GM21723 (cell line): ENCODE data around the gene PNPLA5.
"Not testable (repeated sequence)": the region's sequence is repeated elsewhere in the genome, so short reads cannot be mapped to it uniquely, and the experiment has no call there.

Experiments used
- ATAC-seq: cut with Tn5 transposase; IDR thresholded peaks from one replicate; pipeline ENCODE4 v1.9.1; 2021; ENCODE audit warnings: mild to moderate bottlenecking, moderate library complexity; ENCODE audit not compliant: unreplicated experiment

Gene PNPLA5, protein sequence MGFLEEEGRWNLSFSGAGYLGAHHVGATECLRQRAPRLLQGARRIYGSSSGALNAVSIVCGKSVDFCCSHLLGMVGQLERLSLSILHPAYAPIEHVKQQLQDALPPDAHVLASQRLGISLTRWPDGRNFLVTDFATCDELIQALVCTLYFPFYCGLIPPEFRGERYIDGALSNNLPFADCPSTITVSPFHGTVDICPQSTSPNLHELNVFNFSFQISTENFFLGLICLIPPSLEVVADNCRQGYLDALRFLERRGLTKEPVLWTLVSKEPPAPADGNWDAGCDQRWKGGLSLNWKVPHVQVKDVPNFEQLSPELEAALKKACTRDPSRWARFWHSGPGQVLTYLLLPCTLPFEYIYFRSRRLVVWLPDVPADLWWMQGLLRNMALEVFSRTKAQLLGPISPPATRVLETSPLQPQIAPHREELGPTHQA

DNA sequence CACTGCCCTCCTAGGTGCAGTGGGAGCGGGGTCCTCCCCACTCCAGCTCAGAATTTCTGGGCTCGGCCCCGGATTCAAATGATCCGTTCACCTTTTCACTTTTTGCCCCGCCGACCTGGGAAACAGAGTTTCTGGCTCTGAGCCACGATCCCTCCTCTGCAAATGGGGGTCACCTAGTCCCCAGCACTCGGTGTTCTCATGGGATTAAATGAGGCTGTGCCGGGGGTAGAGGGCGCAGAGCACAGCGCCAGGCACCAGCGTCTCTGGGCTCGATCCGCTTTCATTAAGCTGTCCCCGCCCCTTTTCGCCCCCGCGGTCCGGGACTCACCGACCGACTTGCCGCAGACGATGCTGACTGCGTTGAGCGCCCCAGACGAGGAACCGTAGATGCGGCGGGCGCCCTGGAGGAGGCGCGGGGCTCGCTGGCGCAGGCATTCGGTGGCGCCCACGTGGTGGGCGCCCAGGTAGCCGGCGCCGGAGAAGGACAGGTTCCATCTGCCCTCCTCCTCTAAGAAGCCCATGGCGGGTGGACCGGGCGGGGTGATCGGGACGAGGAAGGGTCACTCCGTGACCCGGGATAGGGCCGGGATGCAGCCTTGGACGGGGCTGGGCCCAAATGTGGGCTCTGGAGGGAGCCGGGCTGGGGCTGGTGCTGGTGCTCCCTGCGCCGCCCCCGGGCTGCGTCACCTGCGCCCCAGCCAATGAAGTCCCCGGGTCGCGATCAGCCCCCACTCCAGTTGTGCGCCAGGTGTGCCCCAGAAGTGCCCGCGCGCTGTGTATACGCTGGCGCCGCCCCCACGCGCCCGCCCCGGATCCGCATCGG, at the start of gene PNPLA5:
Gene PNPLA5 (minus strand): TSS at position 654 of the 823 bp plus-strand sequence. CDS start 133 bp downstream, at position 521.
- no peak for ATAC-seq

DNA sequence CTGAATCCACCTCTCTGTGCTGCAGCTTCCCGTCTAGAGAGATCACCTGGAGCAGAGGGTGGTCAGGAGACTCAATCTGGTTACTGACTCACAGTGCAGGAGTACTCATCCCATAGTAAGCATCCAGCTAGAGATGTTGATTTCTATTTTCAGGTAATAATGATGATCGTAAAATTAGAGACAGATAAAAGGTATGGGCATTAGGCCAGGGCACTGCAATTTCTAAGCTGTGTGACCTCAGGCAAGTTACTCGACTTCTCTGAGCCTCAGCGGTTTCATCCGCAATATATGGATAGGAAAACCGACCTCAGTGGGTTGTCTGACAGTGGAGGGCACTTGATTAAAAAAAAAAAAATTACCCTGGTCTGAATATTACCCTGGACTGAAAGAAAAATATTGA, 49.6 kb upstream of the PNPLA5 start:
- no peak for ATAC-seq

DNA sequence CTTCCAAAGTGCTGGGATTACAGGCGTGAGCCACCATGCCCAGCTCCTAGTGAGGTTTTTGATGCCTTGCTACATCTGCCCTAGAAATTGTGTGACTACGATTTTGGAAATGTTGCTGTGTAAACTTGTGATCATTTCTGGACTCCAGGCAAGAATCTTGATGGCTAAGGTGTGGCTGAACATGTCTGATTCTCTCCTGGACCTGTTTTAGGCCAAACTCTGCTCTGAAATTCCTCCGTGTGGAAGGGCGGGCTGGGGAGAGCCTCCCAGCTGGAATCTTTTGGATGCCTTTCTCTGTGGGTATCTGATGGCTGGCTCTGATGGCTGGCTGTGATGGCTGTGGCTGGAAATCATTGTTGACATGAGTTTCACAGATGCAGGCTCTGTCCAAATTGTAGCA, 40.0 kb upstream of the PNPLA5 start:
- no peak for ATAC-seq

DNA sequence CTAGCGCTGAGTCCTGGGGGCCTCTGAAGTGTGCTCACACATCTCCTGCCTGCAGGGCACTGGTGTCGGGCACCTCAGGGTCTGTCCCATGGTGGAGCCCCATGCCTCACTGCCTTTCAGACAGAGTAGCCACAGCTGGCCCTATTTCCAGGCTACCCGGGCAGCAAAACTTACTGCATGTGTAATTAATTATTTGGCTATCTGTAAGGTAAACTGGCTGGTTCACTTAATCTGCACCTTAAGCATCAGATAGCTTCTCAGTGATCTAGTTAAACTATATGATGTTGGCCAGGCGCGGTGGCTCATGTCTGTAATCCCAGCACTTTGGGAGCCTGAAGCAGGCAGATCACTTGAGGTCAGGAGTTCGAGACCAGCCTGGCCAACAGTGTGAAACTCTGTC, 37.1 kb upstream of the PNPLA5 start:
- ATAC-seq, result no peak

DNA sequence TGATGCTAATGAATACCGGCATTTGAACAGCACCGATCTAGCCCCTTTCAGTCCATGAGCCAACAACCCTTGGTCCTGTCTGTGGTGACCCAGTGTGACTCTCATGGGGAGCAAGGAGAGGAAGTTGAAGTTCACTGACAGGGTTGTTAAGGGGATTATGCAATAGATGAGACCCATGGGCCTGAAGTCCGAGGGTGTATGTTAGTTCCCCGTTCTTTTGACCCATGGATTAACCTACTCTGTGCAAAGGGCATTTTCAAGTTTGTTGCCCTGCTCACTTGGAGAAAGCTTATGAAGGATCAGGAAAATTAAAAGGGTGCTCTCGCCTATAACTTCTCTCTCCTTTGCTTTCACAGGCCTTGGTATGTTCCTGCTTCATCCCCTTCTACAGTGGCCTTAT, 36.7 kb upstream of the PNPLA5 start:
- ATAC-seq, result no peak

DNA sequence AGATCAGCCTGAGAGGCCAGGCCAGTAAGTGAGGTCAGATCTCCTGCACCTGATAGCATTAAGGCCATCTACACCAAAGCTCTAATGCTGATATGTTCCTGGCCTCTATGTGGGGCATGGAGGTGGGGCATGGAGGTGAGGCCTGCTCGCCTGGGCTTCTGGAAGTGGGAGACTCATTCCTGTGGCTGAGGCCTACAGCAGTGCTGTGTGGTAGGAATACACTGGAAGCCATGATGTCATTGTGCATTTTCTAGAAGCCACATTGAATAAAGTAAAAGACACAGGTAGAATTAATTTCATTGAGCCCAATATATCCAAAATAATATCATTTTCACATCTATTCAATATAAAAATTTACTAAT, 34.5 kb upstream of the PNPLA5 start:
- ATAC-seq, result no peak

DNA sequence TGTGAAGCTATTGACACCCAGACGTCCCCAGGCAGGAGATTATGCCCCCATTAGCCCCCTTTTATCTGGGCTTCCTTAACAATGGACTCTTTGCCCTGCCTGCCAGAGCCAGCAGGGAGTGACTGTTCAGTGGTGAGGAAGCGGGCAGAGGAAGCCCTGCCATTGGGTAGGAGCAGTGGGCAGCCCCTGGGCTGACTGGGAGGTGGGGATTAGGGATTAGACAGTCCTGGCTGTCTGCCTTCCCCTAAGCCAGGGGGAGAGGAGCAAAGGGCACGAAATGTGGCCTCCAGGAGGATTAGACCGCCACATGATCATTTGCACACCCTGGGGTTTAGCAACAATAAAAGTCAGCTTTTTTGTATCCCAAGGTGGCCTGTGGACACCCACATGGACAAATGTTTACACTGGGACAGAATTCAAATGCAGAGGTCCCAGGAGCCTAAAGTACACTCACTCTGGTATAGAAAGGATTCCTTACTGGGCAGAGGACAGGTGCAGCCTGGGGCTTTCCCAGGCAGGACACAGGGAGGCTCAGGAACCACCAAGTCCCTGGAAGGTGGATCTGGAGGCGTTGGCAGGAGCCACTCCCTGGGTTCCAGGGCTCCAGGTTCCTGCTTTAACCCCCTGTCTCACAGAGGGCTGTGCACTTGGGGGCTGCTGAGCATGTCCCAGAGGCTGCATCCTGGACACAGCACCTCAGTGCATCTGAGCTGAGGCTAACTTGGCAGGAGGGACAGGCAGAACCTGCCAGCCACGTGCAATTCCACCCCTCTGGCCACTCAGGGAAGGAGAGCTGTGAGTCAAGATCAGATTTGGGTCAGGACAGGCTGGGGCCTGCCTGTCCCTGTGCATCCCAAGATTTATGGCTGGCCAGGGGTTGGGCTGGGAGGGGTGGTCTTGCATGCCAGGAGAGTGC, 33.9 kb upstream of the PNPLA5 start:
- ATAC-seq, result no peak

DNA sequence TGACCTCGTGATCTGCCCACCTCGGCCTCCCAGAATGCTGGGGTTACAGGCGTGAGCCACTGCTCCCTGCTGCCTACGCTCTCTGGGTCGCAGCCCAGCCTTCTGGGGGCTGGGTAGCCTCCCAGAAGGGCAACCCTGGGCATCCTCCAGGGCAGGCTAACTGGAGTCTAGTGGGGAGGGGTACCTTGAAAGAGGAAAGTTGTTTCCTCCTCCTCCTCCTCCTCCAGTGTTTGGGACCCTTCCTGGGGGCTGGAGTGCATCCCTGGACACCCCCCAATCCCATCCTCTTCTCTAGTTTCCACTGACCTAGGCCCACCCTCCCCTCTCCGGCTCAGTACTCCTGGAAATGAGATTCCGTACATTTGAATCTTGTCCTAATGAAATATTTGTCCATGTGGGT, 33.1 kb upstream of the PNPLA5 start:
- no peak for ATAC-seq

DNA sequence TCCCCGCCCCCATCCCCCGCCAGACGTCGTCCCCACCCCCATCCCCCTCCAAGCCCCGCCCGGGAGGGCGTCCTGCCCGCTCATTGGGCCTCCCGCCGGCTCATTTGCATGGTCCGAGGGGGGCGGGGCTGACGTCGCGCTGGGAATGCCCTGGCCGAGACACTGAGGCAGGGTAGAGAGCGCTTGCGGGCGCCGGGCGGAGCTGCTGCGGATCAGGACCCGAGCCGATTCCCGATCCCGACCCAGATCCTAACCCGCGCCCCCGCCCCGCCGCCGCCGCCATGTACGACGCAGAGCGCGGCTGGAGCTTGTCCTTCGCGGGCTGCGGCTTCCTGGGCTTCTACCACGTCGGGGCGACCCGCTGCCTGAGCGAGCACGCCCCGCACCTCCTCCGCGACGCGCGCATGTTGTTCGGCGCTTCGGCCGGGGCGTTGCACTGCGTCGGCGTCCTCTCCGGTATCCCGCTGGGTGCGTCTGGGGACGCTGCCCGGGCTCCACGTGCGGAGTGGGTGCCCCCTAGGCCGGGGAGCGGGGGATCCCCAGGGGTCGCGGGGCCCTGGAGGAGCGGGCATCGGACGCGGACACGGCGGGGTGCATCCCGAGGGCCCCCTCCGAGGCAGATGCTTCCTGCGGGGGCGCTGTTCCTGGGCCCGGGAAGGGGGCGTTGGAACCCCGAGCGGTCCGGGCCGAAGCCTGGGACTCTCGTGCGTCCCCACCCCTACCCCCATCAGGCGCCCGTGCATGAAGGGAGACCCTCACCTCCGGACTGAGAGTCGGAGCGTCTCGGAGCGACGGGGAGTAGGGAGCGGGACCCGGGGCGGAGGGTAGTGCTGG, 32.0 kb upstream of the PNPLA5 start, which contains the start of gene PNPLA3:
Gene PNPLA3 (plus strand): TSS at position 175 of the 834 bp plus-strand sequence. CDS start 107 bp downstream, at position 282.
- no peak for ATAC-seq

DNA sequence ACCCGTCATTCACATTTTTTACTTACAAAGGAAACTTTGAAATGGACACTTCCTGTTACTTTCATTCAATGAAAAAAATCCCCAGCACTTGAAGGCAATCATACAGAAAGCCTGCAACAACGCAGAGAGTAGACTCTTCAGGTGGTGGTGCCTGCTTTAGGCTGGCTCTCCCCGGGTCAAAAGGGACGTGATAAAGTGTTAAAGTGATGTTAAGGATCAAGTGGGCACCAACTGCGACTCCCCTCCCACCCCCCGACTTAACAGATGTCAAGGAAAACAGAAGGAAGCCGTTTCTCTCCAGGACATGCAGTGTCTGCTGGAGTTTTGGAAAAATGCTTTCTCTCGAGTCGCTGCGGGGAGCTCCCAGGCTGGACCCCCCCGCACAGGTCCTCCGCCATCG, 31.4 kb upstream of the PNPLA5 start:
- no peak for ATAC-seq

DNA sequence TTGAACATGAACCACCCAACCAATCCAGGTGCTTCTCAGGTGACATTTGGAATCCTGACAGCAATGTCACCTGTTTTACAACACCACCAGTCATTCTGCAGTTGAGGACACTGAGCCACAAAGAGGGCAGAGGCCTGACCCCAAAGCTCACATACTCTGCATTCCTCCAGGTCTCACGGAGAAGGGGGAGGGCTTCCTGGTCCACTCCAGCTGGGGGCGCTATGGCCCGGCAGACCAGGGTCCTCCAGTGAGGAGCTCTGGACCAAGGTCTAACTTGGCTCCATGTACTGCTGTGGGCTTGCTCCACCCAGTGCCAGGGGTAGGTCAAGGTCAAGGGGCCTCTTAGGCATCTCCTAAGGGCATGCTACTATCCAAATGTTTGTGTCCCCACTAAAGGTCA, 30.3 kb upstream of the PNPLA5 start:
- ATAC-seq, result no peak

DNA sequence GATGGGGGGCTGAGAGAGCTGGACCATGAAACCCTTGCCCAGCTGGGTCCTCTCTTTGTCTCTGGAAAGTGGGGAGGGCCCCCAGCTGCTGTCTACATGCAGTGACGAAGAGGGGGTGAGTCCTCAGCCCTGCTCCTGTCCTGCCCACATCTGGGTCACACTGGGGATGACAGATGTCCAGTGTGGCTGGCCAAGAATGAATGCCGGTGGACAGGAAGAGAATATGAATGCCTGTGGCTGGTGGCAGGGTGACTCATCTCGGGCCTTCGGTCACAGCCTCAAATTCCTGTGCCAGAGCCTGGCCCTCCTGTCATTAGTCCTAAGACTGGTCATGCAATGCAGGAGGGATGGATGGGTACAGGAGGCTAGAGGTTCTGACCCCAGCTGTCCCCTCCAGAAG, 29.6 kb upstream of the PNPLA5 start:
- no peak for ATAC-seq

DNA sequence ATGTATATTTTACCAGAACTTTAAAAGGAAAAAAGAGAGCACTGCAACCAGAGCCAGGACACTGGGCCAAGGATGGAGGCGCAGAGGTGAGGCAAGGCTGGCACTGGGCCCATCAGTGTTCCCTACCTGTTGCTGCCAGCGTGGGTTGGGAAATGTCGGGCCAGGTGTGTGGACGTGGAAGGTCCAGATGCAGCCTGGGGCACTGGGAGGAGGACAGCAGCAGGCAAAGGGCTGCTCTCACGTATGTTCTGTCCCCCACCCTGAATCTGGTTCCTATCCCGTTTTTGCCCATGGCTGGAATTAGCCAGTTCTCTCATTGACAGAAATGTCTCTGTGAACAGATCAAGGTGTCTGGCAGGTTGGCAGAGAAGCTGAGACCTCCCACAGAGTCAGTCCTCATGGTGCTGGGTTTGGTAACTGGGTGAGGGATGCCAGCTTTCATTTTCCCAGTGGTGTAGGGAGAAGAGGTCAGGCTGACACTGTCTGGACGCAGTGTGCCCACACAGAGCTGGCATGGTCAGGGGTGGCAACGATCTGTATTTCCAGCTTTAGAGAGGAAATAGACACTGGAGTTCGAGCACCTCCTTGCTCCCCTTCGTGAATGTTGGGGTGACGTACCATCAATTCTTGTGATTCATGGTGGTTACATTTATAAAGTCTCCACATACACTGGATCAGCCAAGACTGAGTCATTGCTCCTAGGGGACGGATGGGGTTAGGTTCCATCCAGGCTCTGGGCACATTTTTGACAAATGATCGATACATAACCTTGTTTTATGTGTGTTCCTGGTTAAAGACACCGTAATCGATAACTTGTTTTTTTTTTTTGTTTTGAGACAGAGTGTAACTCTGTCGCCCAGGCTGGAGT, 27.5 kb upstream of the PNPLA5 start:
- no peak for ATAC-seq

DNA sequence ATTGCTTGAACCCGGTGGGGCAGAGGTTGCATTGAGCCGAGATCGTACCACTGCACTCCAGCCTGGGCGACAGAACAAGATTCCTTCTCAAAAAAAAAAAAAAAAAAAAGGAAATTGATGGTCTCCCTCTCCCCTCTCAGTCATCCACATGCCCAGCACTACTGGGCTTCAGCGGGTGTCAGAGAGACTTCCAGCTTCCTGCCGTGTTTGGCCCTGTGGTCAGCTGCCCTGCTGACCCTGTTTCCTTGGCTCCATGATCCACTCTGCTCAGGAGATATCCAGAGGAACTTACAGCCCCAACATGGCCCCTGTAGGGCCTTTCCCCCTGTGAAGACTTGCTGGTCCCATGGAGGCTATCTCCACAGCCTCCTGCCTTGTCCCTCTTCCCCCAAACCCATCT, 25.7 kb upstream of the PNPLA5 start:
- ATAC-seq, result no peak

DNA sequence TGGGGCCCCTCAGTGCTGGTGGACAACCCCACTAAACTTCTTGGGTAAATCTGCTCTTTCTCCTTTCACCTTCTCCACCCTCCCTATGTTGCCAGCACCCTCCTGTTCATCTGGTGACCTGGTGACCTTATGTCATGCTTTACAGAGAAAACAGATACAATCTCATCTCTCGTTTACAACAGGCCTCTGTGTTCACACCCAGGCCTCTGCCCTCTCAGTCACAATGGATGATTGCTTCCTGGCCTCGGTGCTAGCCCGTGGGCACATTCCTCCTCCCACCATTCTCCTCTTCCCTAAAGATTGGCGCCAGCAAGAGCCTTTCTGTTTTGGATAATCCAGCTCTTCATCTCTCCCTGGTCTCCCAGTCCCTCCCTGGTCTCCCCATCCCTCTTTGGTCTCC, 19.5 kb upstream of the PNPLA5 start:
- no peak for ATAC-seq

DNA sequence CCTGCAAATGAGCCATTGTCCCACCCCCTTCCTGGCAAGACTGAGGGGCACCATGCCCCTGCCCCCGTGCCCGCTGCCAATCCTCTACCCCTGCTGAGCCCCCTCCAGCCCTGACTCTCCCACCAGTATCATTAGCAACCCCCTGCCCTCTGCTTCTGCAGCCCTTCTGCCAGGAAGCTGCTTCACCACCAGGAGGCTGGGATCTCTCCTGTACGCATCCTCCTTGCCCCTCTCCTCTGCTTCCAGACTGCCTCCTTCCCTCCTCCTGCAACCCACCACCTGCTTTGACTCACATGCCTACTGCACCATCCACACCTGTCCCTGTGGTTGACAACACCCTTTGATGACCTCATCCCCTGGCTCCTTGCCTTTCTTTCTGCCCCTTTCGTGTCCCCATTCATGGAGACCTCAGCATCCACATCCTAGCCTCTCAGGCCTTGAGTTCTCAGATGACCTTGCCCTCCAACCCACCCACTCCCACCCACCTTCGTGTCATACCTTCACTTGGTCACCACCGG, 18.4 kb upstream of the PNPLA5 start:
- no peak for ATAC-seq

DNA sequence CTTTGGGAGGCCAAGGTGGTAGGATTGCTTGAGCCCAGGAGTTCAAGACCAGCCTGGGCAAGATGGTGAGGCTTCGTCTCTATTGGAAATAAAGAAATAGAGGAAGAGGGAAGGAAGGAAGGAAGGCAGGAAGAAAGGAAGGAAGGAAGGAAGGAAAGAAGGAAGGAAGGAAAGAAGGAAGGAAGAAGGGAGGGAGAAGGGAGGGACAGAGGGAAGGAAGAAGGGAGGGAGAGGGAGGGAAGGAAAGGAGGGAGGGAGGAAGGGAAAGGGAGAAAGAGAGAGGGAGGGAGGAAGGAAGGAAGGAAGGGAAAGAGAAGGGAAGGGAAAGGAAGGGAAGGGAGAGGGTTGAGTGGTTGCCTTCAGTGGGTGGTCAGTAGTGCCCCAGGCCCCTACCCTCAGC, 17.9 kb upstream of the PNPLA5 start:
- no peak for ATAC-seq

DNA sequence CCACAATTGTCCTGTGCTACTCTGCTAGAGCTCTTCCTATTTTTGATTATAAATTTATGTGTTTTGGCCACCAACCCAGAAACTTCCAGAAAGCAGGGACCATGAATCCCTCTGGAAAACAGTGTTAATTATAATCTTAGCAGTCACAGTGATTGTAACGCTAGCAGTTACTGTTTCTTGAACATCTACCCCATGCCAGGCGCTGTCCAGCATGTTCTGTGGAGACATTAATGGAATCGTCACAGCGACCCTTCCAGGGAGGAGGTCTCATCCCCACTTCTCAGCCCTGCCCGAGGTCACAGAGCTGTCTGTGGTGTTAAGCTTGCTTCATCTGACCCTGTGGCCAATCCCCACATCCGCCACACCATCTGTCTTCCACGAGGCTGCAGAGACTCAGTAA, 13.9 kb upstream of the PNPLA5 start:
- ATAC-seq, result no peak

DNA sequence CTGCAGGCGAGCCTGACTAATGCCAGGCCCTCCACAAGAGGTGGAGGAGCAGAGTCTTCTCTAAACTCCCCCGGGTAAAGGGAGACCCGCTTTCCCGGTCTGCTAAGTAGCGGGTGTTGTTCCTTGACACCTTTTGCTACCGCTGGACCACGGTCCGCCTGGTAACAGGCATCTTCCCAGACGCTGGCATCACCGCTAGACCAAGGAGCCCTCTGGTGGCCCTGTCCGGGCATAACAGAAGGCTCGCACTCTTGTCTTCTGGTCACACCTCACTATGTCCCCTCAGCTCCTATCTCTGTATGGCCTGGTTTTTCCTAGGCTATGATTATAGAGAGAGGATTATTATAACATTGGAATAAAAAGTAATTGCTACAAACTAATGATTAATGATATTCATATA, 12.6 kb upstream of the PNPLA5 start:
- ATAC-seq, result not testable (repeated sequence)
